H1 (cell line): Measurements from ENCODE around the gene PTPRH. TPM values are rescaled to one million over a fixed set of nuclear protein-coding genes. Genes with fewer than 3 reads are reported as not detected.

Source experiments
- CTCF ChIA-PET: fragments of 300-600 bp; sonication (Branson Sonifier 250); formaldehyde crosslinking; loops from one replicate; lab custom pipeline; 2021; ENCODE audit not compliant: partially characterized antibody; lab: Charles Lee
- POLR2A ChIA-PET: fragments of 300-600 bp; sonication (Branson Sonifier 250); formaldehyde crosslinking; loops from one replicate; lab custom pipeline; 2021; ENCODE audit warnings: inconsistent platforms; ENCODE audit not compliant: partially characterized antibody; lab: Charles Lee
- DNase-seq, 2 experiments: peaks; one replicate each; pipeline versions ENCODE4 v3.0.0 to v3.0.0-alpha.2; 2010 to 2022; ENCODE audit warnings: low spot score in 2 of 2, low read depth in 1 of 2, mixed read lengths in 1 of 2
- FAIRE-seq: peaks from 2 replicates; lab custom pipeline; 2011; peaks lifted over from hg19 to GRCh38; lab: Jason Lieb, UNC
- H2AFZ ChIP-seq: 2 replicates; pipeline ENCODE4 v1.8.1; 2012; ENCODE audit warnings: low read length, inconsistent platforms
- H2AK5ac ChIP-seq: 2 replicates; pipeline ENCODE4 v1.6.1; 2013; ENCODE audit warnings: low read depth, low read length
- H2BK120ac ChIP-seq: replicated peaks from 2 replicates; pipeline ENCODE3; 2013; ENCODE audit warnings: low read depth, low read length, inconsistent platforms
- H2BK12ac ChIP-seq: 2 replicates; pipeline ENCODE4 v1.6.1; 2013; ENCODE audit warnings: low read depth, low read length
- H2BK15ac ChIP-seq: 2 replicates; pipeline ENCODE4 v1.6.1; 2013; ENCODE audit warnings: low read length
- H2BK20ac ChIP-seq: 2 replicates; pipeline ENCODE4 v1.6.1; 2013; ENCODE audit warnings: low read length
- H2BK5ac ChIP-seq: 2 replicates; pipeline ENCODE4 v1.6.1; 2013; ENCODE audit warnings: low read depth, low read length
- H3K14ac ChIP-seq: 2 replicates; pipeline ENCODE4 v1.6.1; 2013; ENCODE audit warnings: inconsistent platforms; ENCODE audit not compliant: insufficient read length
- H3K18ac ChIP-seq: 2 replicates; pipeline ENCODE4 v1.6.1; 2013; ENCODE audit warnings: low read length; ENCODE audit errors: extremely low read depth
- H3K23ac ChIP-seq: 2 replicates; pipeline ENCODE4 v1.6.1; 2013; ENCODE audit warnings: inconsistent platforms; ENCODE audit not compliant: insufficient read length
- H3K23me2 ChIP-seq: 2 replicates; pipeline ENCODE4 v1.6.1; 2013; ENCODE audit warnings: low read depth, low read length
- H3K27ac ChIP-seq: 2 replicates; pipeline ENCODE4 v1.6.1; 2011; ENCODE audit warnings: low read depth, low read length, inconsistent platforms
- H3K27me3 ChIP-seq, 4 experiments: replicated peaks in 1 of 4; 1 replicate in 1 of 4; 2 replicates in 3 of 4; pipeline versions ENCODE4 v1.6.1 to v1.8.1; 2011 to 2013; ENCODE audit warnings: low read length in 3 of 4, mild to moderate bottlenecking in 3 of 4, inconsistent platforms in 2 of 4, mixed read lengths in 2 of 4, moderate library complexity in 1 of 4; ENCODE audit not compliant: control insufficient read depth in 3 of 4, insufficient read depth in 3 of 4; ENCODE audit errors: extremely low read depth in 1 of 4
- H3K36me3 ChIP-seq, 4 experiments: 2 replicates each; pipeline versions ENCODE4 v1.6.1 to v1.8.1; 2011 to 2013; ENCODE audit warnings: mild to moderate bottlenecking in 4 of 4, low read length in 3 of 4, moderate library complexity in 2 of 4, control low read depth in 1 of 4, inconsistent platforms in 1 of 4; ENCODE audit not compliant: insufficient read depth in 4 of 4, control insufficient read depth in 2 of 4
- H3K4ac ChIP-seq: replicated peaks from 2 replicates; pipeline ENCODE3; 2013; ENCODE audit warnings: low read length, low read depth, mixed read lengths, inconsistent platforms; ENCODE audit not compliant: insufficient read length
- H3K4me1 ChIP-seq, 4 experiments: replicated peaks in 1 of 4; 1 replicate in 1 of 4; 2 replicates in 3 of 4; pipeline versions ENCODE4 v1.6.1 to v1.8.1; 2011 to 2013; ENCODE audit warnings: low read length in 3 of 4, inconsistent platforms in 2 of 4, mixed read lengths in 1 of 4; ENCODE audit not compliant: insufficient read depth in 4 of 4, control insufficient read depth in 3 of 4
- H3K4me2 ChIP-seq, 2 experiments: 2 replicates each; pipeline versions ENCODE4 v1.6.1 to v1.8.1; 2011 to 2013; ENCODE audit warnings: low read depth in 2 of 2, low read length in 2 of 2, control low read depth in 1 of 2, inconsistent platforms in 1 of 2, mild to moderate bottlenecking in 1 of 2; ENCODE audit not compliant: insufficient read depth in 1 of 2
- H3K4me3 ChIP-seq, 4 experiments: fragments of 200-600, 300-600 bp in 1 of 4; sonication (generic), shearing (Covaris generic), sonication (Bioruptor Twin) in 1 of 4; 2 replicates each; pipeline versions ENCODE4 v1.5.1 to v1.8.1; 2011 to 2016; ENCODE audit warnings: low read length in 4 of 4, low read depth in 3 of 4, control low read depth in 2 of 4, inconsistent platforms in 2 of 4, mild to moderate bottlenecking in 2 of 4, mixed read lengths in 1 of 4, moderate library complexity in 1 of 4; ENCODE audit not compliant: insufficient read depth in 2 of 4; ENCODE audit errors: extremely low read depth in 1 of 4
- H3K56ac ChIP-seq: replicated peaks from 2 replicates; pipeline ENCODE3; 2013; ENCODE audit warnings: low read depth, mild to moderate bottlenecking, mixed read lengths, low read length, inconsistent platforms; ENCODE audit not compliant: insufficient read length
- H3K79me1 ChIP-seq: 2 replicates; pipeline ENCODE4 v1.6.1; 2013; ENCODE audit warnings: low read depth, low read length, control low read depth
- H3K79me2 ChIP-seq, 2 experiments: 2 replicates each; pipeline versions ENCODE4 v1.6.1 to v1.8.1; 2012 to 2013; ENCODE audit warnings: low read length in 2 of 2, mild to moderate bottlenecking in 2 of 2, inconsistent platforms in 1 of 2; ENCODE audit not compliant: insufficient read depth in 2 of 2, control insufficient read depth in 1 of 2
- H3K9ac ChIP-seq, 4 experiments: replicated peaks in 1 of 4; 1 replicate in 1 of 4; 2 replicates in 3 of 4; pipeline versions ENCODE4 v1.6.1 to v1.8.1; 2011 to 2013; ENCODE audit warnings: low read depth in 3 of 4, low read length in 3 of 4, control low read depth in 2 of 4, mild to moderate bottlenecking in 2 of 4, moderate library complexity in 2 of 4, inconsistent platforms in 1 of 4; ENCODE audit errors: extremely low read depth in 1 of 4
- H3K9me3 ChIP-seq, 2 experiments: 2 replicates each; pipeline versions ENCODE4 v1.6.1 to v1.8.1; 2012 to 2013; ENCODE audit warnings: mild to moderate bottlenecking in 2 of 2, moderate library complexity in 2 of 2, control low read depth in 1 of 2, inconsistent platforms in 1 of 2, low read depth in 1 of 2, low read length in 1 of 2, mixed read lengths in 1 of 2; ENCODE audit not compliant: insufficient read depth in 2 of 2
- H4K20me1 ChIP-seq, 2 experiments: replicated peaks in 1 of 2; 2 replicates each; pipeline versions ENCODE3 to v1.8.1; 2011 to 2013; ENCODE audit warnings: inconsistent platforms in 2 of 2, low read length in 2 of 2, mild to moderate bottlenecking in 1 of 2; ENCODE audit not compliant: insufficient read depth in 2 of 2, control insufficient read depth in 1 of 2
- H4K5ac ChIP-seq: 2 replicates; pipeline ENCODE4 v1.6.1; 2013; ENCODE audit warnings: low read length, low read depth, mixed read lengths, inconsistent platforms; ENCODE audit not compliant: insufficient read length
- H4K8ac ChIP-seq: 2 replicates; pipeline ENCODE4 v1.8.0; 2013; ENCODE audit warnings: mild to moderate bottlenecking, moderate library complexity, low read length, inconsistent platforms; ENCODE audit not compliant: insufficient read depth; ENCODE audit errors: extremely low read depth
- H4K91ac ChIP-seq: replicated peaks from 2 replicates; pipeline ENCODE3; 2013; ENCODE audit warnings: low read length, mixed read lengths, inconsistent platforms; ENCODE audit not compliant: insufficient read length
- CBX5 ChIP-seq: fragments of 300-800, 300-1000 bp; sonication (generic); IDR thresholded peaks from 2 replicates; pipeline ENCODE4 v1.7.1; 2016; ENCODE audit warnings: antibody characterized with exemption, low read length, low read depth
- KDM1A ChIP-seq: fragments of 200-600, 300-600 bp; sonication (generic); IDR thresholded peaks from 2 replicates; pipeline ENCODE4 v1.7.1; 2016; ENCODE audit warnings: mild to moderate bottlenecking, low read length, borderline replicate concordance
- SP1 ChIP-seq: IDR thresholded peaks from 2 replicates; pipeline ENCODE4 v1.6.1; 2011; ENCODE audit warnings: low read depth, low read length
- TCF12 ChIP-seq: IDR thresholded peaks from 2 replicates; pipeline ENCODE4 v1.6.1; 2011; ENCODE audit warnings: low read depth, mild to moderate bottlenecking, low read length
- WGBS, 2 experiments: shearing (Covaris generic) in 1 of 2; methylation state at CpG; one replicate each; pipeline versions ENCODE4 v1.1.6 to v1.1.7; 2013 to 2015; ENCODE audit warnings: low lambda C conversion rate in 2 of 2, mixed read lengths in 2 of 2, inconsistent platforms in 1 of 2, low coverage in 1 of 2, missing lambda C conversion rate in 1 of 2; ENCODE audit not compliant: insufficient replicate concordance in 2 of 2, insufficient coverage in 1 of 2, insufficient read length in 1 of 2; ENCODE audit errors: extremely low coverage in 1 of 2, missing lambda C conversion rate in 1 of 2; 5-methylcytosine and 5-hydroxymethylcytosine counted together
- polyA plus RNA-seq, 7 experiments: library from polyadenylated mRNA; depleted of rRNA in 3 of 7; stranded (reverse) in 5 of 7; unstranded in 2 of 7; fragments of >200 nt in 5 of 7; fragments of 200-250 nt in 2 of 7; gene quantifications; 1 replicate in 5 of 7; 2 replicates in 1 of 7; 4 replicates in 1 of 7; pipeline versions ENCODE4 v1.2.1 to v1.2.3, GENCODE V29; 2011 to 2013; ENCODE audit warnings: missing spikeins in 2 of 7, mixed read lengths in 2 of 7
- total RNA-seq: library from RNA; stranded (reverse); fragmentation: NEBNext Ultra II Directional; extraction: Animal tissue kit (Norgen Biotek cat#: 25700); gene quantifications from 2 replicates; pipeline ENCODE4 v1.2.1, GENCODE V29; 2021

Gene PTPRH
- total and polyA plus RNA-seq, 2 of the 8 experiments (the other 6 are each of a cell fraction or from before 2014, with no cell fraction given), result 0.30 to 0.39 TPM

DNA sequence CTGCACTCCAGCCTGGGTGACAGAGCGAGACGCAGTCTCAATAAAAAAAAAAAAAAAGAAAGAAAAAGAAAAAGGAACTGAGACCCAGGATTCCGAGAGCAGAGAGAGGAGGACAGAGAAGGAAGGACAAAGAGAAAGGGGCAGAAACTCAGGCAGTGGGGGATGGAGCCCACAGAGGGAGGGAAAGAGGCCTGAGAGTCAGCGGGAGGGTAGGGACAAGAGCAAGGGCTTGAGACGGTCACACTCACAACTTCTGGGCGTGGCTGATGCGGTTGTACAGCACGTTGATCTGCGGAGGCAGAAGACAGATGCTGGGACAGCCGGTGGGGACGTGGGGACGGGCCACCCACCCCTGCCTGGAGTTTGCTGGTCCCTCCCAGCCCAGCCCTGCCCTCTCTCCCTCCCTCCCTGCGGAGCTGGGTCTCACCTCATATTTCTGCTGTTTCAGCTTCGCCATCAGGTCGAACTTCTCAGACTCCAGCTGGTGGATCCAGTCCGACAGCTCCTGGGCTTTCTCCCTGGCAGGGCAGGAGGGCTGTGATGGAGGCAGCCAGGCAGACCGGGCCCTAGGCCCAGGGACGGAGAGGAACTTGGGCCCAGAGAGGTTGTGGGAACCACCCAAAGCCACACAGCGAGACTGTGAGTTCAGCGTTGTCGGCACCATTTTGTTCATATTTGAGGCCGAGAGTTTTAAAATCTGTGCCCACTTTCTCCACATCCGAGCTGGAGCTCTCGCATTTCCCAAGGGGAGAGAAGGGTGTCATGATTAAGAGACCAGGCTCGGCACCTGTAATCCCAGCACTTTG, 75.5 kb downstream of the PTPRH start:
- Histone ChIP-seq H4K20me1 (no peaks in the 10 kb centered on the region), H2BK12ac (0 out of 2 replicates have a peak overlapping the region, but pooled peaks have one; percentile 63), H3K4me2 (no peak overlapping the region), H3K4me1 (peaks cover 0 to 2% (median 0%) of the 10 kb centered on the region in 4 experiments; a peak in 1 of 7 replicates), H3K9me3 (no peaks in the 10 kb centered on the region), H3K4ac (no peak overlapping the region), H3K27ac (0 out of 2 replicates have a peak overlapping the region, but pooled peaks have one; percentile 15), H3K56ac (no peak overlapping the region), H3K36me3 (peaks cover 0 to 23% (median 4%) of the 10 kb centered on the region in 4 experiments; a peak in 4 of 8 replicates), H2BK5ac (peak overlapping the region; percentile 81; the same call in 1 of the 2 replicates), H4K91ac (peak overlapping the region; percentile 60), H3K14ac (no peak overlapping the region), H2AK5ac (0 out of 2 replicates have a peak overlapping the region, but pooled peaks have one; percentile 65), H3K9ac (no peak overlapping the region), H2BK120ac (no peak overlapping the region), H3K23ac (no peak overlapping the region), H3K27me3 (no peaks in the 10 kb centered on the region), H2BK15ac (no peak overlapping the region), H3K18ac (no peak overlapping the region), H4K5ac (no peak overlapping the region), H3K23me2 (no peaks in the 10 kb centered on the region), H3K4me3 (no peak overlapping the region), H3K79me2 (no peaks in the 10 kb centered on the region), H4K8ac (no peak overlapping the region), H3K79me1 (no peaks in the 10 kb centered on the region), H2AFZ (no peak overlapping the region), H2BK20ac (no peak overlapping the region)
- FAIRE-seq (no peak), DNase-seq (no peak)
- 92% methylated on average over 22 of the region's 25 CpGs; no CpG with 5 or more reads in 1 of the 2 experiments for WGBS, 2 experiments
- ChIA-PET POLR2A (interaction anchor here (0.6 to 2.7 kb wide), 9 partner anchors 8 to 146 kb away, joined by 3 to 14 read pairs (median 4); partner anchors contain the start of genes HSPBP1 and TNNT1), CTCF (interaction anchor here (0.8 to 3.3 kb wide), 8 partner anchors 13 to 252 kb away, joined by 3 to 17 read pairs (median 6); partner anchors contain the start of gene PPP1R12C)
- TF ChIP-seq SP1, result no peak
- TF ChIP-seq KDM1A, result peak; percentile 50; the same call in 1 of the 2 replicates
- no peak for TF ChIP-seq CBX5
- TF ChIP-seq TCF12, result no peak
